SK-N-SH (cell line): Measurements from ENCODE around the gene TMEM107. TPM values are rescaled to one million over a fixed set of nuclear protein-coding genes. Genes with fewer than 3 reads are reported as not detected.
A peak's percentile ranks its signal among the peaks of the same experiment; 100 is the strongest.

Experiments
- CTCF ChIA-PET: fragments of 300-600, 350-600 bp; formaldehyde crosslinking; extraction: SDS; loops from one replicate; lab custom pipeline; 2021; lab: Yijun Ruan, JAX
- POLR2A ChIA-PET: fragments of 350-600 bp; sonication (Branson Sonifier 250); formaldehyde crosslinking; extraction: SDS; loops from one replicate; lab custom pipeline; 2020; ENCODE audit warnings: antibody characterized with exemption, inconsistent platforms; lab: Yijun Ruan, JAX
- DNase-seq: peaks from one replicate; pipeline ENCODE4 v3.0.0; 2012
- H2AFZ ChIP-seq: fragments of 200-600 bp; sonication (generic); 2 replicates; pipeline ENCODE4 v1.8.1; 2016; ENCODE audit warnings: antibody characterized with exemption, mild to moderate bottlenecking, low read depth
- H3F3A ChIP-seq: fragments of 200-600 bp; sonication (generic); replicated peaks from 2 replicates; pipeline ENCODE3; 2016; ENCODE audit warnings: antibody characterized with exemption, mild to moderate bottlenecking; ENCODE audit not compliant: insufficient read depth
- H3K27ac ChIP-seq, 2 experiments: fragments of 200-500 bp in 1 of 2; fragments of 200-600 bp in 1 of 2; sonication (Bioruptor generic) in 1 of 2; sonication (generic), shearing (Covaris generic) in 1 of 2; 2 replicates each; pipeline versions ENCODE4 v1.5.1 to v1.6.1; 2014 to 2016; ENCODE audit warnings: low read depth in 2 of 2, inconsistent platforms in 1 of 2, low read length in 1 of 2, mild to moderate bottlenecking in 1 of 2, mixed read lengths in 1 of 2
- H3K27me3 ChIP-seq: fragments of 200-600 bp; sonication (generic), shearing (Covaris generic); 2 replicates; pipeline ENCODE4 v1.6.1; 2016; ENCODE audit warnings: mixed run types; ENCODE audit not compliant: insufficient read depth
- H3K36me3 ChIP-seq, 2 experiments: fragments of 200-500 bp in 1 of 2; fragments of 200-600 bp in 1 of 2; sonication (Bioruptor generic) in 1 of 2; sonication (generic) in 1 of 2; replicated peaks in 1 of 2; 2 replicates each; pipeline versions ENCODE3 to v1.5.1; 2014 to 2016; ENCODE audit warnings: low read length in 1 of 2, mild to moderate bottlenecking in 1 of 2; ENCODE audit not compliant: insufficient read depth in 2 of 2, control insufficient read depth in 1 of 2
- H3K4me1 ChIP-seq, 2 experiments: fragments of 200-500 bp in 1 of 2; fragments of 200-600 bp in 1 of 2; sonication (Bioruptor generic) in 1 of 2; sonication (generic), shearing (Covaris generic) in 1 of 2; 2 replicates each; pipeline versions ENCODE4 v1.5.1 to v1.6.1; 2014 to 2016; ENCODE audit warnings: low read depth in 1 of 2, low read length in 1 of 2, mixed run types in 1 of 2; ENCODE audit not compliant: insufficient read depth in 2 of 2, control insufficient read depth in 1 of 2
- H3K4me2 ChIP-seq: fragments of 200-600 bp; sonication (generic), shearing (Covaris generic); 2 replicates; pipeline ENCODE4 v1.6.1; 2017; ENCODE audit warnings: mixed run types
- H3K4me3 ChIP-seq, 2 experiments: fragments of 200-500 bp in 1 of 2; fragments of 200-600 bp in 1 of 2; sonication (Bioruptor generic) in 1 of 2; sonication (generic), shearing (Covaris generic) in 1 of 2; 2 replicates each; pipeline versions ENCODE4 v1.5.1 to v1.8.1; 2014 to 2016; ENCODE audit warnings: low read depth in 2 of 2, inconsistent platforms in 1 of 2, low read length in 1 of 2, mild to moderate bottlenecking in 1 of 2, mixed read lengths in 1 of 2, moderate library complexity in 1 of 2
- H3K79me2 ChIP-seq: fragments of 200-600 bp; sonication (generic); 2 replicates; pipeline ENCODE4 v1.8.1; 2017; ENCODE audit warnings: mild to moderate bottlenecking; ENCODE audit not compliant: insufficient read depth
- H3K9ac ChIP-seq: fragments of 200-600 bp; sonication (generic); 2 replicates; pipeline ENCODE4 v1.6.1; 2017; ENCODE audit warnings: mixed run types
- H3K9me2 ChIP-seq: fragments of 200-600 bp; sonication (generic); 2 replicates; pipeline ENCODE4 v1.6.1; 2017; ENCODE audit warnings: mixed run types
- H3K9me3 ChIP-seq: fragments of 200-600 bp; sonication (generic); 2 replicates; pipeline ENCODE4 v1.6.1; 2017; ENCODE audit warnings: mixed run types, mild to moderate bottlenecking, moderate library complexity
- H4K20me1 ChIP-seq: fragments of 200-600 bp; sonication (generic); 2 replicates; pipeline ENCODE4 v1.6.1; 2017; ENCODE audit warnings: mild to moderate bottlenecking, mixed run types; ENCODE audit not compliant: insufficient read depth
- FOXM1 ChIP-seq: IDR thresholded peaks from 2 replicates; pipeline ENCODE4 v1.4.0; 2012; ENCODE audit warnings: low read depth, mild to moderate bottlenecking
- GATA2 ChIP-seq: sonication (generic); formaldehyde crosslinking; IDR thresholded peaks from 2 replicates; pipeline ENCODE4 v1.5.0; 2020; ENCODE audit warnings: mild to moderate bottlenecking, missing genetic modification reagents
- POLR2AphosphoS5 ChIP-seq: IDR thresholded peaks from 2 replicates; pipeline ENCODE4 v1.6.1; 2012; ENCODE audit warnings: low read depth, low read length
- RCOR1 ChIP-seq: fragments of 150-350 bp; IDR thresholded peaks from 2 replicates; pipeline ENCODE4 v1.6.1; 2017; ENCODE audit warnings: antibody characterized with exemption, low read length
- YY1 ChIP-seq: IDR thresholded peaks from 2 replicates; pipeline ENCODE4 v1.4.0; 2012; ENCODE audit warnings: low read depth, mild to moderate bottlenecking
- ZBTB33 ChIP-seq: IDR thresholded peaks from 2 replicates; pipeline ENCODE4 v1.4.0; 2012; ENCODE audit warnings: low read depth, borderline replicate concordance
- WGBS: methylation state at CpG from one replicate; pipeline ENCODE4 v1.1.6; 2017; ENCODE audit warnings: low lambda C conversion rate; 5-methylcytosine and 5-hydroxymethylcytosine counted together
- polyA plus RNA-seq, 3 experiments: library from polyadenylated mRNA; depleted of rRNA; stranded (reverse); fragments of >200 nt; gene quantifications; 2 replicates each; pipeline ENCODE4 v1.2.3, GENCODE V29; 2012

The TMEM107 gene
- polyA plus RNA-seq, 1 of the 3 experiments (the other 2 are of a cell fraction), result 18.6 TPM

- no peaks in the 10 kb centered on the region for H3K9me2 ChIP-seq
- H3K27ac ChIP-seq, result peak overlapping the region; percentile 64 to 66
- no peak for TF ChIP-seq GATA2 (CRISPR knock-in tag)
- no peak for TF ChIP-seq ZBTB33
- no peak for TF ChIP-seq FOXM1
- TF ChIP-seq RCOR1, result no peak
- peak overlapping the region; percentile 57 to 91 for H3K4me3 ChIP-seq
- no peaks in the 10 kb centered on the region for H3K9me3 ChIP-seq
- peaks cover 6 to 28% of the 10 kb centered on the region in 2 experiments; a peak in 2 of 4 replicates for H3K4me1 ChIP-seq
- WGBS, result 14% methylated on average over 9 of the region's 11 CpGs
- no peaks in the 10 kb centered on the region for H4K20me1 ChIP-seq
- peak overlapping the region; percentile 87 for H3K4me2 ChIP-seq
- no peaks in the 10 kb centered on the region for H3K36me3 ChIP-seq
- POLR2A ChIA-PET, result interaction anchor here (0.6 to 1.3 kb wide), 2 partner anchors 48 to 125 kb away, joined by 3 to 4 read pairs; no protein-coding TSS in a partner anchor
- H2AFZ ChIP-seq, result peak overlapping the region; percentile 90; the same call in 1 of the 2 replicates
- CTCF ChIA-PET, result interaction anchor here (0.6 to 1.6 kb wide), 7 partner anchors 12 to 116 kb away, joined by 3 to 5 read pairs (median 3); no protein-coding TSS in a partner anchor
- peaks cover 9% of the 10 kb centered on the region for H3K79me2 ChIP-seq
- peaks cover 14% of the 10 kb centered on the region for H3F3A ChIP-seq
- no peaks in the 10 kb centered on the region for H3K27me3 ChIP-seq
- H3K9ac ChIP-seq, result peak overlapping the region; percentile 80
- DNase-seq, result no peak
These were observed 384 bp downstream of the TMEM107 start for GRCh38 chr17:8175795-8176196.

GRCh38 chr17:8173871-8174322, 2.3 kb downstream of the TMEM107 start:
- H3K4me1 ChIP-seq, result peaks cover 6 to 28% of the 10 kb centered on the region in 2 experiments; a peak in 2 of 4 replicates
- no peaks in the 10 kb centered on the region for H3K9me2 ChIP-seq
- peak overlapping the region; percentile 57 for H2AFZ ChIP-seq
- 0 out of 2 replicates have a peak, but pooled peaks have one; percentile 25 for TF ChIP-seq YY1
- TF ChIP-seq POLR2AphosphoS5, result no peak
- H3K9ac ChIP-seq, result peak overlapping the region; percentile 82
- H3K4me3 ChIP-seq, result peak overlapping the region; percentile 38 to 54
- H3K27ac ChIP-seq, result peak overlapping the region; percentile 97 to 98
- H3K36me3 ChIP-seq, result no peaks in the 10 kb centered on the region
- WGBS, result 7% methylated on average over 14 of the region's 14 CpGs
- ChIA-PET POLR2A (interaction anchor here (0.6 to 1.3 kb wide), 24 partner anchors 10 to 121 kb away, joined by 3 to 36 read pairs (median 6); partner anchors contain the start of genes AURKB, BORCS6, CTC1 and HES7), CTCF (interaction anchor here (0.9 to 2.0 kb wide), 7 partner anchors 10 to 35 kb away, joined by 3 to 9 read pairs (median 5); no protein-coding TSS in a partner anchor)
- peaks cover 9% of the 10 kb centered on the region for H3K79me2 ChIP-seq
- H3K4me2 ChIP-seq, result peak overlapping the region; percentile 87
- H3K27me3 ChIP-seq, result no peaks in the 10 kb centered on the region
- no peaks in the 10 kb centered on the region for H3K9me3 ChIP-seq
- DNase-seq, result no peak
- H3F3A ChIP-seq, result peaks cover 21% of the 10 kb centered on the region
- H4K20me1 ChIP-seq, result no peaks in the 10 kb centered on the region
